Endothelial cell of umbilical vein (primary cell): Measurements from ENCODE around the gene RNASET2. TPM values are rescaled to one million over a fixed set of nuclear protein-coding genes. Genes with fewer than 3 reads are reported as not detected.

Experiments used
- BruUV-seq: library from RNA; stranded (reverse); fragments of 400-500 nt; replicated peaks from 2 replicates; lab custom pipeline; 2021; lab: Mats Ljungman, UMichigan
- CTCF ChIA-PET: fragments of 300-600, 350-600 bp; sonication (Branson Sonifier 250); formaldehyde crosslinking; loops from one replicate; lab custom pipeline; 2021; ENCODE audit warnings: antibody characterized with exemption, inconsistent platforms; lab: Charles Lee
- POLR2A ChIA-PET: fragments of 300-600, 350-600 bp; sonication (Branson Sonifier 250); formaldehyde crosslinking; loops from one replicate; lab custom pipeline; 2021; ENCODE audit warnings: antibody characterized with exemption, inconsistent platforms; lab: Charles Lee
- DNase-seq: peaks from one replicate; pipeline ENCODE4 v3.0.0-alpha.2; 2011; ENCODE audit warnings: low read depth, low spot score
- FAIRE-seq: peaks from 2 replicates; lab custom pipeline; 2011; peaks lifted over from hg19 to GRCh38; lab: Jason Lieb, UNC
- H2AFZ ChIP-seq: 2 replicates; pipeline ENCODE4 v1.6.0; 2012; ENCODE audit warnings: low read depth, low read length, control low read depth, inconsistent platforms
- H3K27ac ChIP-seq: 2 replicates; pipeline ENCODE4 v1.5.1; 2011; ENCODE audit warnings: low read depth, mild to moderate bottlenecking, control low read depth, low read length, moderate library complexity; ENCODE audit not compliant: insufficient read depth
- H3K27me3 ChIP-seq, 2 experiments: 2 replicates each; pipeline versions ENCODE4 v1.6.0 to v1.6.1; 2011; ENCODE audit warnings: low read length in 2 of 2, mixed read lengths in 1 of 2; ENCODE audit not compliant: control insufficient read depth in 2 of 2, insufficient read depth in 2 of 2
- H3K36me3 ChIP-seq, 2 experiments: 2 replicates in 1 of 2; 3 replicates in 1 of 2; pipeline ENCODE4 v1.5.1; 2011; ENCODE audit warnings: low read length in 2 of 2, mild to moderate bottlenecking in 1 of 2, moderate library complexity in 1 of 2; ENCODE audit not compliant: control insufficient read depth in 2 of 2, insufficient read depth in 2 of 2; ENCODE audit errors: extremely low read depth in 1 of 2
- H3K4me1 ChIP-seq: 3 replicates; pipeline ENCODE4 v1.5.1; 2011; ENCODE audit warnings: mild to moderate bottlenecking, low read length; ENCODE audit not compliant: control insufficient read depth, insufficient read depth; ENCODE audit errors: extremely low read depth
- H3K4me2 ChIP-seq: 2 replicates; pipeline ENCODE4 v1.6.1; 2011; ENCODE audit warnings: low read length, control low read depth, mixed read lengths; ENCODE audit not compliant: insufficient read depth
- H3K4me3 ChIP-seq, 3 experiments: fragments of 200-600 bp in 1 of 3; sonication (generic), shearing (Covaris generic) in 1 of 3; replicated peaks in 1 of 3; 2 replicates each; pipeline ENCODE4 v1.5.1; 2011 to 2016; ENCODE audit warnings: control low read depth in 3 of 3, low read length in 3 of 3, mild to moderate bottlenecking in 2 of 3, inconsistent platforms in 1 of 3, low read depth in 1 of 3, moderate library complexity in 1 of 3; ENCODE audit not compliant: insufficient read depth in 1 of 3
- H3K79me2 ChIP-seq: 2 replicates; pipeline ENCODE4 v1.6.0; 2012; ENCODE audit warnings: low read length, inconsistent platforms; ENCODE audit not compliant: control insufficient read depth, insufficient read depth
- H3K9ac ChIP-seq: replicated peaks from 2 replicates; pipeline ENCODE3; 2011; ENCODE audit warnings: low read length, control low read depth; ENCODE audit not compliant: insufficient read depth; ENCODE audit errors: extremely low read depth
- H3K9me1 ChIP-seq: replicated peaks from 3 replicates; pipeline ENCODE4 v1.6.0; 2011; ENCODE audit warnings: mild to moderate bottlenecking, low read length; ENCODE audit not compliant: control insufficient read depth, insufficient read depth; ENCODE audit errors: extremely low read depth
- H3K9me3 ChIP-seq: replicated peaks from 2 replicates; pipeline ENCODE4 v1.5.1; 2012; ENCODE audit warnings: low read length, inconsistent platforms; ENCODE audit not compliant: control insufficient read depth, insufficient read depth
- H4K20me1 ChIP-seq: replicated peaks from 2 replicates; pipeline ENCODE3; 2011; ENCODE audit warnings: mild to moderate bottlenecking, low read length; ENCODE audit not compliant: control insufficient read depth, insufficient read depth; ENCODE audit errors: extremely low read depth
- EZH2 ChIP-seq: IDR thresholded peaks from 2 replicates; pipeline ENCODE4 v1.6.1; 2012; ENCODE audit warnings: borderline replicate concordance, low read depth, mild to moderate bottlenecking, moderate library complexity, low read length, inconsistent platforms; ENCODE audit not compliant: severe bottlenecking
- FOS ChIP-seq: IDR thresholded peaks from 2 replicates; pipeline ENCODE4 v1.6.1; 2011; ENCODE audit warnings: mild to moderate bottlenecking, low read length, moderate library complexity, borderline replicate concordance; ENCODE audit not compliant: insufficient read depth
- GATA2 ChIP-seq: IDR thresholded peaks from 2 replicates; pipeline ENCODE4 v1.7.0; 2011; ENCODE audit warnings: low read depth, mild to moderate bottlenecking, moderate library complexity, mixed read lengths, low read length; ENCODE audit not compliant: insufficient read length, insufficient read depth
- JUN ChIP-seq: IDR thresholded peaks from 2 replicates; pipeline ENCODE4 v1.6.1; 2011; ENCODE audit warnings: borderline replicate concordance, low read depth; ENCODE audit not compliant: insufficient read length, insufficient read depth
- MYC ChIP-seq: IDR thresholded peaks from one replicate; pipeline ENCODE4 v1.6.1; 2011; ENCODE audit warnings: mild to moderate bottlenecking, low read depth, low read length
- POLR2A ChIP-seq: IDR thresholded peaks from 2 replicates; pipeline ENCODE4 v1.6.1; 2012; ENCODE audit warnings: low read depth, mild to moderate bottlenecking, control low read depth, low read length
- POLR2AphosphoS5 ChIP-seq: IDR thresholded peaks from 2 replicates; pipeline ENCODE4 v1.6.1; 2012; ENCODE audit warnings: low read depth, mild to moderate bottlenecking, control low read depth, low read length, moderate library complexity; ENCODE audit not compliant: insufficient read depth
- dilution Hi-C: fragments of 300-500 bp; cut with MboI; formaldehyde crosslinking; loops from one replicate; pipeline ENCODE4 v1.15.0; 2019; ENCODE audit warnings: low sequenced_read_pairs; ENCODE audit not compliant: extremely low pct_ligation_motif_present
- intact Hi-C: fragments of 100-400 bp; cut with micrococcal nuclease; formaldehyde crosslinking; loops from one replicate; pipeline ENCODE4 v1.10.0; 2022
- polyA plus RNA-seq, 4 experiments: library from polyadenylated mRNA; depleted of rRNA in 3 of 4; stranded (reverse) in 3 of 4; unstranded in 1 of 4; fragments of >200 nt; gene quantifications; 2 replicates each; pipeline versions ENCODE4 v1.2.1 to v1.2.3, GENCODE V29; 2011 to 2012; ENCODE audit warnings: missing spikeins in 1 of 4
- total RNA-seq: library from RNA; stranded (reverse); gene quantifications from 2 replicates; pipeline ENCODE4 v1.2.3, GENCODE V29; 2021
- TF ChIP-seq, protein P1 (sequence below): IDR thresholded peaks from 2 replicates; pipeline ENCODE4 v1.6.1; 2011; ENCODE audit not compliant: insufficient read depth, insufficient read length
- TF ChIP-seq, protein P2 (sequence below), 2 donors: IDR thresholded peaks; 1 replicate in 1 of 2; 2 replicates in 1 of 2; pipeline ENCODE4 v1.5.1; 2011; ENCODE audit warnings: low read length in 2 of 2, mild to moderate bottlenecking in 2 of 2, moderate library complexity in 2 of 2, control low read depth in 1 of 2, inconsistent platforms in 1 of 2, low read depth in 1 of 2; ENCODE audit not compliant: insufficient read depth in 1 of 2; ENCODE audit errors: extremely low read depth in 1 of 2

RNASET2 gene
- total and polyA plus RNA-seq, 2 donors (not counting 3 experiments of a cell fraction or from before 2014, with no cell fraction given), result 10.7 to 11.4 TPM

DNA sequence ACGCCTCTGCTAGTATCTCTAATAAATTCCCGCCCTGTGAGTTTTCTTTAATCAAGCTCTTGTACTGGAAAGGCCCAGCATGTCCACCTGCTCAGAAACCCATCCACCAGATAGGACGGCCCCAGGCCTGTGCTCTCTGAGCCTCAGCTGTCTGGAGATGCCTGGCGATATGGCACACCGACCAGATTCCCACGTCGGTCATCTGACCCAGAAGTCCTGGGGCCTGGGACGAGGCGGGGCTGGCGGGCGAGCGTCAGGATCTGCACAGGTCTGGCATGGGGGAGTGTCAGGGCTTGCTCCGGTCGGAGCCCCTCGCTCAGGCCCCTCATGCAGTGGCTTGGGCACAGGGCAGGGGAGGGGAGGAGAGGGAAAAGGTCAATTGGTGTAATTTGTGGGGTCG is 10.2 kb downstream of the RNASET2 start:
- H2AFZ ChIP-seq, result no peak overlapping the region
- TF ChIP-seq, protein P1, sequence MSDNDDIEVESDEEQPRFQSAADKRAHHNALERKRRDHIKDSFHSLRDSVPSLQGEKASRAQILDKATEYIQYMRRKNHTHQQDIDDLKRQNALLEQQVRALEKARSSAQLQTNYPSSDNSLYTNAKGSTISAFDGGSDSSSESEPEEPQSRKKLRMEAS, result no peak
- TF ChIP-seq FOS (no peak), MYC (no peak), POLR2AphosphoS5 (no peak)
- no TSS peak for BruUV-seq
- no peaks in the 10 kb centered on the region for H3K9me3 ChIP-seq
- H3K79me2 ChIP-seq, result no peaks in the 10 kb centered on the region
- H3K27me3 ChIP-seq, result no peaks in the 10 kb centered on the region
- H3K9me1 ChIP-seq, result no peaks in the 10 kb centered on the region
- intact Hi-C loops, result no loop called here
- dilution Hi-C loops, result no loop called here
- DNase-seq (no peak), FAIRE-seq (no peak)
- H3K4me3 ChIP-seq, result no peak overlapping the region
- H3K4me1 ChIP-seq, result no peaks in the 10 kb centered on the region
- H3K36me3 ChIP-seq, result no peaks in the 10 kb centered on the region
- no peak overlapping the region for H3K9ac ChIP-seq
- H4K20me1 ChIP-seq, result no peaks in the 10 kb centered on the region
- no peak overlapping the region for H3K4me2 ChIP-seq
- CTCF ChIA-PET, result no interaction called here
- H3K27ac ChIP-seq, result no peak overlapping the region
- POLR2A ChIA-PET, result no interaction called here

DNA sequence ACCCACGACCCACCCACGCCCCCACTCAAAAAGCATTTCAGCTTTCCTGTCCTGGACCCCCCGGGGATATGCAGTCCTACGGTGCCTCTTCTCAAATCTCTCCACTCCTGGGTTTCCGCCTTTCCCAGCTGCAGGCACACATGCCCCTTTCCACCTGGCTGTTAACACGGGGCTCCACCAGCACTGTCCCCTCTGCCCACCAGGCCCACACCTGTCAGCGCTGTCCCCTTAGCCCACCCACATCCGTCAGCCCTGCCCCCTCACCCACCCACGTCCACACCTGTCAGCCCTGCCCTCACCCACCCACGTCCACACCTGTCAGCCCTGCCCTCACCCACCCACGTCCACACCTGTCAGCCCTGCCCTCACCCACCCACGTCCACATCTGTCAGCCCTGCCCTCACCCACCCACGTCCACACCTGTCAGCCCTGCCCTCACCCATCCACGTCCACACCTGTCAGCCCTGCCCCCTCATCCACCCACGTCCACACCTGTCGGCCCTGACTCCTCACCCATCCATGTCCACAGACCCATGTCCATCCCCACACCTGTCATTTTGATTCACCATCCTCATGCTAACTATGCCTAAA is 11.6 kb downstream of the RNASET2 start:
- DNase-seq, result no peak
- no TSS peak for BruUV-seq
- intact Hi-C loops (no loop called here), dilution Hi-C loops (no loop called here)
- H3K27ac ChIP-seq, result no peak overlapping the region
- ChIA-PET CTCF (no interaction called here), POLR2A (no interaction called here)
- no peak overlapping the region for H3K9ac ChIP-seq
- no peaks in the 10 kb centered on the region for H3K4me1 ChIP-seq
- no peaks in the 10 kb centered on the region for H3K9me1 ChIP-seq
- H2AFZ ChIP-seq, result no peak overlapping the region
- no peak for FAIRE-seq
- H3K4me3 ChIP-seq, result no peak overlapping the region
- no peaks in the 10 kb centered on the region for H3K9me3 ChIP-seq
- no peaks in the 10 kb centered on the region for H3K36me3 ChIP-seq
- no peaks in the 10 kb centered on the region for H4K20me1 ChIP-seq
- H3K27me3 ChIP-seq, result no peaks in the 10 kb centered on the region
- H3K4me2 ChIP-seq, result no peak overlapping the region
- TF ChIP-seq POLR2A (no peak), POLR2AphosphoS5 (no peak), GATA2 (no peak), MYC (no peak), EZH2 (no peak), JUN (no peak), FOS (no peak)
- TF ChIP-seq, protein P2, sequence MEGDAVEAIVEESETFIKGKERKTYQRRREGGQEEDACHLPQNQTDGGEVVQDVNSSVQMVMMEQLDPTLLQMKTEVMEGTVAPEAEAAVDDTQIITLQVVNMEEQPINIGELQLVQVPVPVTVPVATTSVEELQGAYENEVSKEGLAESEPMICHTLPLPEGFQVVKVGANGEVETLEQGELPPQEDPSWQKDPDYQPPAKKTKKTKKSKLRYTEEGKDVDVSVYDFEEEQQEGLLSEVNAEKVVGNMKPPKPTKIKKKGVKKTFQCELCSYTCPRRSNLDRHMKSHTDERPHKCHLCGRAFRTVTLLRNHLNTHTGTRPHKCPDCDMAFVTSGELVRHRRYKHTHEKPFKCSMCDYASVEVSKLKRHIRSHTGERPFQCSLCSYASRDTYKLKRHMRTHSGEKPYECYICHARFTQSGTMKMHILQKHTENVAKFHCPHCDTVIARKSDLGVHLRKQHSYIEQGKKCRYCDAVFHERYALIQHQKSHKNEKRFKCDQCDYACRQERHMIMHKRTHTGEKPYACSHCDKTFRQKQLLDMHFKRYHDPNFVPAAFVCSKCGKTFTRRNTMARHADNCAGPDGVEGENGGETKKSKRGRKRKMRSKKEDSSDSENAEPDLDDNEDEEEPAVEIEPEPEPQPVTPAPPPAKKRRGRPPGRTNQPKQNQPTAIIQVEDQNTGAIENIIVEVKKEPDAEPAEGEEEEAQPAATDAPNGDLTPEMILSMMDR (IDR thresholded peaks at IDR 0.05; ENCODE audit: extremely low read depth in 1 of 2, insufficient read depth in 1 of 2, low read depth in 1 of 2, low read length in 2 of 2), result no peak
- TF ChIP-seq, protein P1, result no peak
- no peaks in the 10 kb centered on the region for H3K79me2 ChIP-seq
